WI38 (cell line): Measurements from ENCODE around the gene MAP2K6.

Experiments used
- H3K4me3 ChIP-seq: 2 replicates; pipeline ENCODE4 v1.5.1; 2011; ENCODE audit warnings: low read depth, mild to moderate bottlenecking, control low read depth, low read length
- TF ChIP-seq, protein P1 (sequence below): IDR thresholded peaks from 2 replicates; pipeline ENCODE4 v1.5.1; 2012; ENCODE audit warnings: low read depth, mild to moderate bottlenecking, control low read depth, low read length

MAP2K6 gene

GRCh38 chr17:69435971-69436696 is 21.6 kb downstream of the MAP2K6 start:
- no peak overlapping the region for H3K4me3 ChIP-seq
- TF ChIP-seq, protein P1, sequence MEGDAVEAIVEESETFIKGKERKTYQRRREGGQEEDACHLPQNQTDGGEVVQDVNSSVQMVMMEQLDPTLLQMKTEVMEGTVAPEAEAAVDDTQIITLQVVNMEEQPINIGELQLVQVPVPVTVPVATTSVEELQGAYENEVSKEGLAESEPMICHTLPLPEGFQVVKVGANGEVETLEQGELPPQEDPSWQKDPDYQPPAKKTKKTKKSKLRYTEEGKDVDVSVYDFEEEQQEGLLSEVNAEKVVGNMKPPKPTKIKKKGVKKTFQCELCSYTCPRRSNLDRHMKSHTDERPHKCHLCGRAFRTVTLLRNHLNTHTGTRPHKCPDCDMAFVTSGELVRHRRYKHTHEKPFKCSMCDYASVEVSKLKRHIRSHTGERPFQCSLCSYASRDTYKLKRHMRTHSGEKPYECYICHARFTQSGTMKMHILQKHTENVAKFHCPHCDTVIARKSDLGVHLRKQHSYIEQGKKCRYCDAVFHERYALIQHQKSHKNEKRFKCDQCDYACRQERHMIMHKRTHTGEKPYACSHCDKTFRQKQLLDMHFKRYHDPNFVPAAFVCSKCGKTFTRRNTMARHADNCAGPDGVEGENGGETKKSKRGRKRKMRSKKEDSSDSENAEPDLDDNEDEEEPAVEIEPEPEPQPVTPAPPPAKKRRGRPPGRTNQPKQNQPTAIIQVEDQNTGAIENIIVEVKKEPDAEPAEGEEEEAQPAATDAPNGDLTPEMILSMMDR = no peak

DNA sequence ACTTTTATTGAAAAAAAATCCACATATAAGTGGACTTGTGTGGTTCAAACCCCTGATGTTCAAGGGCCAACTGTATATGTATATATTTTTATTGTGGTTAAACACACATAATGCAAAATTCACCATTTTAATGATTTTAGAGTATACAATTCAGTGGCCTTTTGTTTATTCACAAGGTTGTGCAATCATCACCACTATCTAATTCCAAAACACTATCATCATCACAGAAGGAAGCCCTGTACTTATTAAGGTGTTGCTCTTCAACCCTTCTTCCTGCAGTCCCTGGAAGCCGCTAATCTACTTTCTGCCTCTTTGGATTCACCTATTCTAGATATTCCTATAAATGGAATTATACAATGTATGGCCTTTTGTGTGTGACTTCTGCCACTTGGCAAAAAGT is 23.0 kb downstream of the MAP2K6 start:
- TF ChIP-seq, protein P1 = no peak
- no peak overlapping the region for H3K4me3 ChIP-seq

GRCh38 chr17:69438776-69439175 is 24.3 kb downstream of the MAP2K6 start:
- TF ChIP-seq, protein P1 = no peak
- no peak overlapping the region for H3K4me3 ChIP-seq

GRCh38 chr17:69441179-69441578 is 26.7 kb downstream of the MAP2K6 start:
- TF ChIP-seq, protein P1 = no peak

DNA sequence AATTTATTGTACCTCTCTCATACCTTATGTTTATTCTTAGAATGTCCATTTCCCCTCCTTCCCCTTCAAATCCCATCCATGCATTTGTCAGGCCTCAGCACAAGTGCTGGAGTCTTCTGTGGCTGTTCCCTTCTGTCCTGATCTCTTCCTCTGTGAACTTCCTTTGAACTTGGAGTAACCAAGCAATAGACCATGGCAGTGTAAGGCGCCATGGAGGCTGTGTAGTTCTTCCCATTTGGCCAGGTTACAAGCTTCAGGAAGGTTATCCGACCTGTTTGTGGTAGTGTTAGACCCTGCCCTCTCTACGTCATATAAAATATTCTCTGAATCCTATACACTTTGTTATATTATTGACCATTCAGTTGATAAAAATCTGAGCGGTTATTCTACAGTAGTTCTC is 28.6 kb downstream of the MAP2K6 start:
- TF ChIP-seq, protein P1 = no peak
- no peak overlapping the region for H3K4me3 ChIP-seq

More at GRCh38 chr17:69441179-69441578, 26.7 kb downstream of the MAP2K6 start:
- no peak overlapping the region for H3K4me3 ChIP-seq

GRCh38 chr17:69444023-69444422 is 29.5 kb downstream of the MAP2K6 start:
- no peak overlapping the region for H3K4me3 ChIP-seq

GRCh38 chr17:69445132-69445531 is 30.6 kb downstream of the MAP2K6 start:
- no peak overlapping the region for H3K4me3 ChIP-seq
- TF ChIP-seq, protein P1 = no peak

More at GRCh38 chr17:69444023-69444422, 29.5 kb downstream of the MAP2K6 start:
- TF ChIP-seq, protein P1 = no peak
